Neural cell (in vitro differentiated cells): ENCODE data around the gene SAMD9. TPM values are rescaled to one million over a fixed set of nuclear protein-coding genes. Genes with fewer than 3 reads are reported as not detected.

Source experiments
- H2AFZ ChIP-seq: fragments of 200-600, 300-800 bp; sonication (generic), shearing (Covaris generic); 2 replicates; pipeline ENCODE4 v1.6.0; 2014; ENCODE audit warnings: low read depth, mild to moderate bottlenecking, antibody characterized with exemption, low read length, moderate library complexity
- H3F3A ChIP-seq: fragments of 200-600 bp; shearing (Covaris generic); 2 replicates; pipeline ENCODE4 v1.6.1; 2016; ENCODE audit warnings: mild to moderate bottlenecking, moderate library complexity, mixed read lengths, antibody characterized with exemption, low read length; ENCODE audit not compliant: insufficient read depth, poor library complexity, severe bottlenecking
- H3K27ac ChIP-seq: fragments of 200-600, 300-800 bp; sonication (generic), shearing (Covaris generic); 2 replicates; pipeline ENCODE4 v1.5.1; 2014; ENCODE audit warnings: mild to moderate bottlenecking, low read length, moderate library complexity
- H3K27me3 ChIP-seq: fragments of 300-800, 200-600 bp; sonication (generic), shearing (Covaris generic); 2 replicates; pipeline ENCODE4 v1.6.0; 2014; ENCODE audit warnings: mild to moderate bottlenecking, low read depth, low read length, moderate library complexity; ENCODE audit not compliant: insufficient read depth
- H3K36me3 ChIP-seq: fragments of 300-800, 200-600 bp; sonication (generic), shearing (Covaris generic); 2 replicates; pipeline ENCODE4 v1.5.1; 2014; ENCODE audit warnings: mild to moderate bottlenecking, antibody characterized with exemption, low read length, moderate library complexity; ENCODE audit not compliant: insufficient read depth
- H3K4me2 ChIP-seq: fragments of 300-800, 200-600 bp; sonication (generic), shearing (Covaris generic); 2 replicates; pipeline ENCODE4 v1.6.0; 2014; ENCODE audit warnings: mild to moderate bottlenecking, low read length
- H3K4me3 ChIP-seq: fragments of 300-800, 200-600 bp; sonication (generic), shearing (Covaris generic); 2 replicates; pipeline ENCODE4 v1.5.1; 2014; ENCODE audit warnings: mild to moderate bottlenecking, low read length, moderate library complexity
- H3K79me2 ChIP-seq: fragments of 200-600 bp; shearing (Covaris generic); replicated peaks from 2 replicates; pipeline ENCODE4 v1.6.0; 2014; ENCODE audit warnings: mild to moderate bottlenecking, low read length, moderate library complexity; ENCODE audit not compliant: insufficient read depth
- H3K9ac ChIP-seq: fragments of 300-800, 200-600 bp; sonication (generic), shearing (Covaris generic); 2 replicates; pipeline ENCODE4 v1.6.1; 2016; ENCODE audit warnings: mild to moderate bottlenecking, low read length, mixed read lengths
- H3K9me2 ChIP-seq: fragments of 200-600 bp; shearing (Covaris generic); 2 replicates; pipeline ENCODE4 v1.6.1; 2016; ENCODE audit warnings: mild to moderate bottlenecking, low read length, mixed read lengths; ENCODE audit not compliant: insufficient read depth
- H3K9me3 ChIP-seq: fragments of 200-600, 300-800 bp; sonication (generic), shearing (Covaris generic); 2 replicates; pipeline ENCODE4 v1.6.1; 2016; ENCODE audit warnings: mild to moderate bottlenecking, mixed run types, low read length, moderate library complexity, mixed read lengths
- H4K20me1 ChIP-seq: fragments of 200-600 bp; shearing (Covaris generic); 2 replicates; pipeline ENCODE4 v1.6.1; 2016; ENCODE audit warnings: mild to moderate bottlenecking, mixed run types; ENCODE audit not compliant: insufficient read depth
- CTCF ChIP-seq: fragments of 450-650 bp; IDR thresholded peaks from 2 replicates; pipeline ENCODE4 v1.5.1; 2014; ENCODE audit warnings: antibody characterized with exemption, mild to moderate bottlenecking, moderate library complexity; ENCODE audit not compliant: poor library complexity, severe bottlenecking
- EP300 ChIP-seq: fragments of 450-650 bp; conservative IDR thresholded peaks from 2 replicates; pipeline ENCODE4 v1.6.1; 2014; ENCODE audit warnings: antibody characterized with exemption, mild to moderate bottlenecking, moderate library complexity; ENCODE audit not compliant: poor library complexity, severe bottlenecking
- EZH2 ChIP-seq: fragments of 200-600, 300-800 bp; shearing (Covaris generic), sonication (generic); IDR thresholded peaks from 2 replicates; pipeline ENCODE4 v1.6.1; 2014; ENCODE audit warnings: antibody characterized with exemption, low read length, borderline replicate concordance, mild to moderate bottlenecking; ENCODE audit not compliant: insufficient read depth, poor library complexity, severe bottlenecking
- MXI1 ChIP-seq: fragments of 450-650 bp; conservative IDR thresholded peaks from 2 replicates; pipeline ENCODE4 v1.6.1; 2014; ENCODE audit warnings: antibody characterized with exemption, mild to moderate bottlenecking; ENCODE audit not compliant: poor library complexity, severe bottlenecking
- POLR2AphosphoS5 ChIP-seq: IDR thresholded peaks from 2 replicates; pipeline ENCODE4 v1.6.1; 2012
- RAD21 ChIP-seq: fragments of 450-650 bp; conservative IDR thresholded peaks from 2 replicates; pipeline ENCODE4 v1.6.1; 2014; ENCODE audit warnings: antibody characterized with exemption, mild to moderate bottlenecking, moderate library complexity
- REST ChIP-seq: IDR thresholded peaks from 2 replicates; pipeline ENCODE4 v1.6.1; 2012; ENCODE audit warnings: borderline replicate concordance
- SMC3 ChIP-seq: fragments of 450-650 bp; conservative IDR thresholded peaks from 2 replicates; pipeline ENCODE4 v1.6.1; 2014; ENCODE audit warnings: antibody characterized with exemption, mild to moderate bottlenecking, moderate library complexity; ENCODE audit not compliant: poor library complexity
- TAF1 ChIP-seq: IDR thresholded peaks from 2 replicates; pipeline ENCODE4 v1.6.1; 2012; ENCODE audit warnings: low read depth
- polyA plus RNA-seq: library from polyadenylated mRNA; depleted of rRNA; stranded (reverse); fragments of >200 nt; gene quantifications from 2 replicates; pipeline ENCODE4 v1.2.3, GENCODE V29; 2014

SAMD9 gene
- polyA plus RNA-seq, 1 donor from 2014 or later: not detected

- Histone ChIP-seq H3K9ac (no peak overlapping the region), H4K20me1 (no peaks in the 10 kb centered on the region), H3K79me2 (no peaks in the 10 kb centered on the region), H3K9me3 (no peaks in the 10 kb centered on the region), H3K27me3 (no peaks in the 10 kb centered on the region), H3K4me3 (no peak overlapping the region), H3F3A (no peaks in the 10 kb centered on the region), H2AFZ (no peak overlapping the region), H3K36me3 (no peaks in the 10 kb centered on the region), H3K27ac (no peak overlapping the region), H3K9me2 (no peaks in the 10 kb centered on the region), H3K4me2 (no peak overlapping the region)
- TF ChIP-seq CTCF (no peak), TAF1 (no peak), POLR2AphosphoS5 (no peak), SMC3 (no peak), EP300 (no peak), REST (no peak), RAD21 (no peak), MXI1 (no peak), EZH2 (no peak)
Measured at GRCh38 chr7:93142127-93142526, 24.3 kb upstream of the SAMD9 start.

- Histone ChIP-seq H3K9ac (no peak overlapping the region), H3K4me2 (no peak overlapping the region), H4K20me1 (no peaks in the 10 kb centered on the region), H3F3A (no peaks in the 10 kb centered on the region), H3K9me3 (no peaks in the 10 kb centered on the region), H2AFZ (no peak overlapping the region), H3K9me2 (no peaks in the 10 kb centered on the region), H3K36me3 (no peaks in the 10 kb centered on the region), H3K27ac (no peak overlapping the region), H3K79me2 (no peaks in the 10 kb centered on the region), H3K27me3 (no peaks in the 10 kb centered on the region), H3K4me3 (no peak overlapping the region)
- TF ChIP-seq TAF1: no peak
- no peak for TF ChIP-seq MXI1
- no peak for TF ChIP-seq RAD21
- no peak for TF ChIP-seq EZH2
- no peak for TF ChIP-seq REST
- TF ChIP-seq CTCF: no peak
- no peak for TF ChIP-seq POLR2AphosphoS5
- no peak for TF ChIP-seq SMC3
- no peak for TF ChIP-seq EP300
Measured at GRCh38 chr7:93140582-93141191, 22.9 kb upstream of the SAMD9 start.
